ACC112 (cell line): ENCODE data around the gene SCYGR8.

Experiments
- H2AFZ ChIP-seq: fragments of 200-600 bp; sonication (generic); one replicate; pipeline ENCODE4 v1.6.0; 2017; ENCODE audit warnings: antibody characterized with exemption, low read length; ENCODE audit not compliant: unreplicated experiment
- H3K27ac ChIP-seq: fragments of 200-600 bp; sonication (generic); 2 replicates; pipeline ENCODE4 v1.5.1; 2014; ENCODE audit warnings: low read depth, mild to moderate bottlenecking, antibody characterized with exemption, low read length, moderate library complexity
- H3K27me3 ChIP-seq: fragments of 200-600 bp; sonication (generic); 2 replicates; pipeline ENCODE4 v1.6.1; 2014; ENCODE audit warnings: mild to moderate bottlenecking, antibody characterized with exemption, low read length, moderate library complexity, mixed read lengths; ENCODE audit not compliant: insufficient read depth
- H3K36me3 ChIP-seq: fragments of 200-600 bp; sonication (generic); 2 replicates; pipeline ENCODE4 v1.6.1; 2016; ENCODE audit warnings: mild to moderate bottlenecking, antibody characterized with exemption, low read length, moderate library complexity, mixed read lengths; ENCODE audit not compliant: insufficient read depth
- H3K4me1 ChIP-seq: fragments of 200-600 bp; sonication (generic); one replicate; pipeline ENCODE4 v1.6.1; 2016; ENCODE audit warnings: low read length, mixed read lengths; ENCODE audit not compliant: insufficient read depth, unreplicated experiment, control insufficient read depth
- H3K4me3 ChIP-seq: fragments of 200-600 bp; sonication (generic); 2 replicates; pipeline ENCODE4 v1.5.1; 2014; ENCODE audit warnings: mild to moderate bottlenecking, low read depth, low read length
- H3K79me2 ChIP-seq: fragments of 200-600 bp; sonication (generic); one replicate; pipeline ENCODE4 v1.6.0; 2016; ENCODE audit warnings: low read length; ENCODE audit not compliant: control insufficient read depth, unreplicated experiment, insufficient read depth

Gene SCYGR8

DNA sequence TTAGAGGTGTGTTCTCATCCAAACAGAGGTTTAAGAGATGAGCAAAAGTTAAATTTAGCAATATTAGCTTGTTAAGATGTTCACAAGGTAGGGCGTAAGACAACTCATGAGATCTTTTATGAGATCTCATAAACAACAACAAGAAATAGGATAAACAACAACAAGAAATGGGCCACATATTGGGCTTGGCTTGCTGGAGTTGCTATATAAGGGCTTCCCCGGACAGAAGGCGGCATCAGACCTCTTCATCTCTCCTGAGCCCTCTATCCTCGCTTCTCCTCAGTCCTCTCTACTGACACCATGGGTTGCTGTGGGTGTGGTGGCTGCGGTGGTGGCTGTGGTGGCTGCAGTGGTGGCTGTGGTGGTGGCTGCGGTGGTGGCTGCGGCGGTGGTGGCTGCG lies at the start of gene SCYGR8:
Gene SCYGR8, plus strand, starts transcription at position 301 of the 400 bp plus-strand sequence. Its CDS starts 0 bp downstream, at position 301.
- Histone ChIP-seq H3K36me3 (no peaks in the 10 kb centered on the region), H3K4me3 (no peak within 1 kb of the TSS), H3K27me3 (no peaks in the 10 kb centered on the region), H3K4me1 (no peaks in the 10 kb centered on the region), H2AFZ (no peak within 1 kb of the TSS), H3K27ac (no peak within 1 kb of the TSS), H3K79me2 (no peaks in the 10 kb centered on the region)

DNA sequence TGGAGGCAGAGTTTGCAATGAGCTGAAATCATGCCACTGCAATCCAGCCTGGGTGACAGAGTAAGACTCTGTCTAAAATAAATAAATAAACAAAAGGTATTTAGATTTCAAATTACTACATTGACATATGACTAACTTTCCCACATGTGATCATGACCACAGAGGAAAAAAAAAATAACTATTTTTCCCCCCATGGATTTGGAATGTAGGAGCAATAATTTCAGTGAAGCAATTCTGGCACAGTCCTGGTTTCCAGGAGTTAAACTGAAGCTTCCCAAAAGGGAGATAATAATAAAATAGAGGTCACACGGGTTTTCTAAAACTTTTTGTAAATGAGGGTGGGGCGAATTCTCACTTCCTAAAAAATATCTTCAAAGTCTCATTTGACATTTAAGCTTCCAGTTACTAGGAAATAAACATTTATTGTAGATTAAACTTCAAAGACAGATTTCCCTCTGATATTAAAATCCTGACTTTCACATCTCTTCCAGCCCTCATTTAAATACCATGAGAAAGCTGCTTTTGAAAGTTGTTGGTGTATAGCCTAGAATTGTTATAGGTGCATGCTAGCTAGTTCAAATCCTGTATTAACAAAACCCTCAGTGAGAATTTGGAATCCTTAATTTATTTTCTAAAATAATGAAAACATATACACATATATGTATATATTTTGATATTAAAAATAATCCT lies 48.6 kb upstream of the SCYGR8 start:
- Histone ChIP-seq H3K27me3 (peaks cover 14% of the 10 kb centered on the region; the same call in 1 of the 2 replicates), H3K79me2 (no peaks in the 10 kb centered on the region)

DNA sequence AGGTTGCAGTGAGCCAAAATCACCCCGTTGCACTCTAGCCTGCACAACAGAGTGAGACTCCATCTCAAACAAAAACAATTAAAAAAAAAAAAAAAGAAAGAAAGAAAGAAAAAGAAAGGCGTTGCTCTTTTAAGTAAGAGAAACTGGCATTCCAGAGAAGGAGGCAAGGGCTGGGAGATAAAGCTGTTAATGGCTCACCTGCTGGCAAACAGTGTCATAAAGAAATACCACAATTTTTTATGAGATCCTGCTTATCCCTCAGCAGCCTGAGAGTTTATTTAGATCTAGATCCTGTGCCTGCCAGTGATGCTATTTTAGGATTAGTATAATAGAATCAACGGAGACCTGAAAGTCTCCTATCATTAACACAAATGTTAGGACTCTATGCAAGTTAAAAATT lies 44.1 kb upstream of the SCYGR8 start:
- H3K4me3 ChIP-seq = no peak overlapping the region
- H3K4me1 ChIP-seq = peaks cover 10% of the 10 kb centered on the region
- no peaks in the 10 kb centered on the region for H3K27me3 ChIP-seq
- no peaks in the 10 kb centered on the region for H3K79me2 ChIP-seq
- H2AFZ ChIP-seq = no peak overlapping the region
- H3K36me3 ChIP-seq = no peaks in the 10 kb centered on the region
- H3K27ac ChIP-seq = no peak overlapping the region

More for the DNA sequence above, 48.6 kb upstream of the SCYGR8 start:
- Histone ChIP-seq H3K36me3 (no peaks in the 10 kb centered on the region), H3K4me1 (no peaks in the 10 kb centered on the region), H3K27ac (no peak overlapping the region), H2AFZ (no peak overlapping the region), H3K4me3 (no peak overlapping the region)

DNA sequence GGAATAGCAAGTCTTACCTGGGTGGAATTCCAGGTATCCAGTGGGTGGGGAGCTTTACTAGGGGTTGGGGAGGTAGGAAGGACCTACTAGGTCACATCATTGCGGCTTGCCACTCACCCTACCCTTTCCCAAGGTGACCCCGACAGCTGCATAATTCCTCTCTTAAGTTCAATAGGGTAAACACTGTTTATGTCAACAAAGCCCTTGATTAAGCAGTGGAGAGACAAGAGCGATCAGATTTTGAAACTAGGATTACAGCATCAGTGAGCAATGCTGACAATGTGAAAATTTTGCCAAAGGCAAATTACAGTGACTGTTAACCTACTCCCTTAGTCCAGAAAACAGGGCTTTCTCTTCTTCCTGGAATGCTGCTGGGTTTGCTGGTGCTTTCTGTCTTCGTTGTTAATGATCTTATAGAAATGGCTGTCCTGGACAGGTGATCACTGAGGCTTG lies 42.4 kb upstream of the SCYGR8 start:
- no peak overlapping the region for H2AFZ ChIP-seq
- no peaks in the 10 kb centered on the region for H3K27me3 ChIP-seq
- no peak overlapping the region for H3K27ac ChIP-seq
- H3K36me3 ChIP-seq = no peaks in the 10 kb centered on the region
- H3K4me3 ChIP-seq = peak overlapping the region; percentile 5; the same call in 1 of the 2 replicates
- peaks cover 10% of the 10 kb centered on the region for H3K4me1 ChIP-seq
- H3K79me2 ChIP-seq = no peaks in the 10 kb centered on the region

DNA sequence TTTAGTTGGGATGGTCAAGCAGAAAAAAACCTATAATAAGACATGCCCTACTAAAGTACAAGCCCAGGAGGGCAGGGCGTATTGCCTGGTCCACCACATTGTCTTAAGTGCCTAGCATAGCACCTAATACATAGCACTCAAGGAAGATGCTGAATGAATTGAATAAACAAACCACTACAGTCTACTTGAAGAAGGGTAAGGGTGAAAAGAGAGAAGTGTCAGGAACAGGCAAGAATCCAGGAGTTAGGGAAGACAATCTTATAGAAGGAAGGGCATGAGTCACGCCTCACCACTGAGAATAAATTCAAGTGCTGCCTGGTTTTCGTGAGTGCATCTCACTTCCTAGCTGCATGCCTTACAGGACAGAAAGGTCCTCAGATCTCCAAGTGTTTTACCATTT lies 41.7 kb upstream of the SCYGR8 start:
- Histone ChIP-seq H3K4me1 (peaks cover 10% of the 10 kb centered on the region), H3K4me3 (peak overlapping the region; percentile 5; the same call in 1 of the 2 replicates), H3K36me3 (no peaks in the 10 kb centered on the region), H3K27ac (no peak overlapping the region), H3K27me3 (no peaks in the 10 kb centered on the region), H2AFZ (no peak overlapping the region), H3K79me2 (no peaks in the 10 kb centered on the region)

GRCh38 chr2:227706859-227707258 lies 38.8 kb upstream of the SCYGR8 start:
- Histone ChIP-seq H3K4me3 (no peak overlapping the region), H3K79me2 (no peaks in the 10 kb centered on the region), H3K27me3 (no peaks in the 10 kb centered on the region), H3K36me3 (no peaks in the 10 kb centered on the region), H2AFZ (no peak overlapping the region), H3K27ac (no peak overlapping the region), H3K4me1 (peaks cover 10% of the 10 kb centered on the region)

DNA sequence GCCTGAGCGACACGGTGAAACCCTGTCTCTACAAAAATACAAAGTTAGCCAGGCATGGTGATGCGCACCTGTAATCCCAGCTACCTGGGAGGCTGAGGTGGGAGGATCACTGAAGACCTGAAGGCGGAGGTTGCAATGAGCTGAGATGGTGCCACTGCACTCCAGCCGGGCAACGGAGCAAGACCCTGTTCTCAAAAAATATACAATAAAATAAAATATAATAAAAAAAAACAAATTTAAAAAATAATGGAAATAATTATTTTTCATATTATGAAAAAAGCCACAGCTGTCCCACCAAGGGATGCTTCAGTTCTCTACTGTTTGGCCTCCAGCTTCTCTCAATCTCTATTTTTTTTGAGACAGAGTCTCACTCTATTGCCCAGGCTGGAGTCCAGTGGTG lies 38.3 kb upstream of the SCYGR8 start:
- H2AFZ ChIP-seq = no peak overlapping the region
- H3K27me3 ChIP-seq = no peaks in the 10 kb centered on the region
- H3K4me3 ChIP-seq = no peak overlapping the region
- no peaks in the 10 kb centered on the region for H3K36me3 ChIP-seq
- no peak overlapping the region for H3K27ac ChIP-seq
- no peaks in the 10 kb centered on the region for H3K79me2 ChIP-seq
- H3K4me1 ChIP-seq = peaks cover 10% of the 10 kb centered on the region

GRCh38 chr2:227710986-227711385 lies 34.7 kb upstream of the SCYGR8 start:
- Histone ChIP-seq H3K79me2 (no peaks in the 10 kb centered on the region), H3K4me1 (no peaks in the 10 kb centered on the region), H2AFZ (no peak overlapping the region), H3K36me3 (no peaks in the 10 kb centered on the region), H3K27ac (no peak overlapping the region), H3K27me3 (no peaks in the 10 kb centered on the region), H3K4me3 (no peak overlapping the region)

- Histone ChIP-seq H3K27me3 (no peaks in the 10 kb centered on the region), H3K4me1 (no peaks in the 10 kb centered on the region), H2AFZ (no peak overlapping the region)
Observed at GRCh38 chr2:227713291-227713690, 32.4 kb upstream of the SCYGR8 start.

DNA sequence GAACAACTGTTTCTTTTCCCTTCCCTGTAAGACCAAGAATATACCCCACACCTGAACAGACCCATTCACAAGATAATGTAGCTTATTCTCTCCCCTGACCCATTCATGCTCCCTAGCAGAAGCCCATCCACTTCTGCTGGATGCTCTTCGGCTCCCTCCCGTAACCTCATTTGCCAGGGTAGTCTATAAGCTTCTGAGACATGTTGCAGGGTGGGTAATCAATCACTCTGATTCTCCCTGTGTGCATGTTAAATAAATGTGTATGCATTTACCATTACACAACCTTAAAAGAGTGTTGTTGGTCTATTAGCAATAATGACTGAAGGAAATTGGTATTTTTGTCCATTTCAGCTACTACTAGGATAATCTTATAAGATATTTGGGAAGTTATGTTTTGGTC lies 29.2 kb upstream of the SCYGR8 start:
- no peaks in the 10 kb centered on the region for H3K36me3 ChIP-seq
- H3K27ac ChIP-seq = no peak overlapping the region
- H2AFZ ChIP-seq = no peak overlapping the region
- no peak overlapping the region for H3K4me3 ChIP-seq
- H3K4me1 ChIP-seq = no peaks in the 10 kb centered on the region
- no peaks in the 10 kb centered on the region for H3K79me2 ChIP-seq
- H3K27me3 ChIP-seq = no peaks in the 10 kb centered on the region

More at GRCh38 chr2:227713291-227713690, 32.4 kb upstream of the SCYGR8 start:
- Histone ChIP-seq H3K4me3 (no peak overlapping the region), H3K79me2 (no peaks in the 10 kb centered on the region), H3K36me3 (no peaks in the 10 kb centered on the region), H3K27ac (no peak overlapping the region)
